ENCODE data around the gene SRP68. TPM values are rescaled to one million over a fixed set of nuclear protein-coding genes. Genes with fewer than 3 reads are reported as not detected.
A peak's percentile ranks its signal among the peaks of the same experiment; 100 is the strongest.

SRP68 gene
- total RNA-seq, 1 donor from 2014 or later = 48.4 TPM

DNA sequence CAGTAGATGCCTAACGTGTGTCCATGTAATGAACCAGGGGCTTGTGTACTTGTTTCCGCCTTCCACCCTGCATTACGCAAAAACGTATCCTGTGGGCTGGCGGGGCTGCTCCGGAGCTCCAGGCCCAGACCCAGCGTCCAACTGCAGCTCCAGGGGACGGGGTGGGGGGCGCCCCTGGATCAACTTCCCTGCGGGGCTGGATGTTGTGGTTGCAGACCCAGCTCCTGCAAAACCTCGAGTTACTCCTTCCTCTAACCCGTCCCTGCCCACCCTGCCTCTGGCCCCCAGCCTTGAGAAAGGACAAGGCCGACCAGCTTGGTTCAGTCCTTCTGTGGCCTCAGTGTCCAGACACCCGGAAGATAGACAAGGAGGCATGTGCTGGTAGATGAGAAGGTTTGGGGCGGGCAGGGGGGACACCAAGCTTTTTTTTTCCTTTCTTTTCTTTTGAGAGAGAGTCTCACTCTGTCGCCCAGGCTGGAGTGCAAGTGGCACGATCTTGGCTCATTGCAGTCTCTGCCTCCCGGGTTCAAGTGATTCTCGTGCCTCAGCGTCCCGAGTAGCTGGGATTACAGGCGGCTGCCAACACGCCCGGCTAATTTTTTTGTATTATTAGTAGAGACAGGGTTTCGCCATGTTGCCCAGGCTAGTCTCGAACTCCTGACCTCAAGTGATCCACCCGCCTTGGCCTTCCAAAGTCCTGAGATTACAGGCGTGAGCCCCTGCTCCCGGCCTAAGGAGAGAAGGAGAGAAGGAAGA, 32.0 kb upstream of the SRP68 start:
- peak overlapping the region; percentile 98 for H3K4me3 Mint-ChIP-seq (ENCODE audit: unreplicated experiment)

DNA sequence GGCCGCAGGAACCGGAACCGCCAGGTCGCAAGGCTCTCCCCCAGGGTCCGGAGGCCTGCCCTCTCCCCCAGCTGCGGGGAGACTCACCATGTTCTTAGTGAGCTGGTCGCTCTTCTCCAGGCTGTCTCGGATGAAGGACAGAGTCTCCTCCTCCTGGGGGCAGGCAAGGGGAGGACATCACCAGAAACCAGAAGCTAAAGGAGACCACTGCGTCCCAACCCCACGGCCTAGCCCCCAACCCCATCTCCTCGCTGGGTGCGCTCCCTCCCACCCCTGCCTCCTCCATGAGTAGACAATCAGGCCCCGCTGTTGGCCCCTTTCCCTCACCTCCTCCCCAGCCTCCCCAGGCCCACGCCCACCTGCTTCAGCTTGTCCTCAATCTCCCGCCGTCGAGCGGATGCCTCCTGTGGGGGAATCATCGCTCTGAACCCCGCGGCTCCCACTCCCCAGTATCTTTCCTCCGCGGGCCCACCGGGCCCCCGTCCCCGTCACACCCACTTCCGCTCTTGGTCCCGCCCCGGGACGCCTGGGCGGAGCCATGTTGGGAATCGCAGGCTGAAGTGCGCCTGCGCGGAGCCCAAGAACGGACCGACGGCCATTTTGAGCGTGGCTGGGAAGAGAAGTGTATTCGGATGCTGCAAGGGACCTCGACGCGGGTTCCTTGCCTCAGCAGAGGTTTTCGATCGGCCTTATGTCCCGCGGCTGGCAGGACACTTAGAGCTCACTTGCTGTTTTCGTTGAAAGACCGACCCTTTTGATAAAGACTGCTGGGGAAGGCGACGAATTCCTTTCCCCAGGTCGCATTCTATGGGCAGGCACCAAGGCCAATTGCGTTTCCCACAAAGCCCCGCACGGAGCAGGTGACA, 31.2 kb upstream of the SRP68 start, which contains the start of gene EXOC7:
EXOC7 (minus strand) TSS at position 514 of the 866 bp plus-strand sequence; CDS start at position 419, 95 bp downstream.
- H3K27me3 Mint-ChIP-seq (ENCODE audit: unreplicated experiment) = no peaks in the 10 kb centered on the region
- peaks cover 2% of the 10 kb centered on the region for H3K9me3 Mint-ChIP-seq (ENCODE audit: unreplicated experiment)
- peaks cover 5% of the 10 kb centered on the region for H3K36me3 Mint-ChIP-seq (ENCODE audit: unreplicated experiment)
- TF ChIP-seq, protein P1, sequence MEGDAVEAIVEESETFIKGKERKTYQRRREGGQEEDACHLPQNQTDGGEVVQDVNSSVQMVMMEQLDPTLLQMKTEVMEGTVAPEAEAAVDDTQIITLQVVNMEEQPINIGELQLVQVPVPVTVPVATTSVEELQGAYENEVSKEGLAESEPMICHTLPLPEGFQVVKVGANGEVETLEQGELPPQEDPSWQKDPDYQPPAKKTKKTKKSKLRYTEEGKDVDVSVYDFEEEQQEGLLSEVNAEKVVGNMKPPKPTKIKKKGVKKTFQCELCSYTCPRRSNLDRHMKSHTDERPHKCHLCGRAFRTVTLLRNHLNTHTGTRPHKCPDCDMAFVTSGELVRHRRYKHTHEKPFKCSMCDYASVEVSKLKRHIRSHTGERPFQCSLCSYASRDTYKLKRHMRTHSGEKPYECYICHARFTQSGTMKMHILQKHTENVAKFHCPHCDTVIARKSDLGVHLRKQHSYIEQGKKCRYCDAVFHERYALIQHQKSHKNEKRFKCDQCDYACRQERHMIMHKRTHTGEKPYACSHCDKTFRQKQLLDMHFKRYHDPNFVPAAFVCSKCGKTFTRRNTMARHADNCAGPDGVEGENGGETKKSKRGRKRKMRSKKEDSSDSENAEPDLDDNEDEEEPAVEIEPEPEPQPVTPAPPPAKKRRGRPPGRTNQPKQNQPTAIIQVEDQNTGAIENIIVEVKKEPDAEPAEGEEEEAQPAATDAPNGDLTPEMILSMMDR (IDR thresholded peaks at IDR 0.05; ENCODE audit: partially characterized antibody, unreplicated experiment) = no peak
- peaks cover 3% of the 10 kb centered on the region for H3K4me1 Mint-ChIP-seq (ENCODE audit: low read depth, unreplicated experiment)
- peak within 1 kb of the TSS; percentile 98 for H3K4me3 Mint-ChIP-seq (ENCODE audit: unreplicated experiment)
- H3K27ac Mint-ChIP-seq (ENCODE audit: unreplicated experiment) = peak within 1 kb of the TSS; percentile 99
- peak; percentile 94 for DNase-seq

More for the DNA sequence above, 32.0 kb upstream of the SRP68 start:
- DNase-seq = no peak
- Mint-ChIP-seq H3K4me1 (ENCODE audit: low read depth, unreplicated experiment) (peaks cover 3% of the 10 kb centered on the region), H3K27ac (ENCODE audit: unreplicated experiment) (no peak overlapping the region), H3K36me3 (ENCODE audit: unreplicated experiment) (peaks cover 5% of the 10 kb centered on the region), H3K27me3 (ENCODE audit: unreplicated experiment) (no peaks in the 10 kb centered on the region), H3K9me3 (ENCODE audit: unreplicated experiment) (peaks cover 2% of the 10 kb centered on the region)
- TF ChIP-seq, protein P1 (IDR thresholded peaks at IDR 0.05; ENCODE audit: partially characterized antibody, unreplicated experiment) = no peak

DNA sequence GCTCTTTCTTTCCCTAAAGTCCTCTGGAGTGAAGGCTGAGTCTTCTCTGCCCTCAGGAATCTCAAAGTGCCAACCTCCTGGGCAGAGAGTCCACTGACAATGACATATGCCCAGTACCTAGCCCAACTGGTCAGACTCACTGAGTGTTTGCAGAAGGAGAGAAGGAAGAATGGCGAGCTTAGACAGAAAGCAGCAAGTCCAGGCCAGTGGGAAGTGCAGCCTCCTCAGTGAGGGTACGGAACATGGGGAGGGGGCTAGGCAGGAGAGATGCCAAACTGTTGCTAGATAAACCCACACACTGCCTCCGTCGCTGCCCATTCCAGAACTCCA, 30.6 kb upstream of the SRP68 start:
- Mint-ChIP-seq H3K27me3 (ENCODE audit: unreplicated experiment) (no peaks in the 10 kb centered on the region), H3K9me3 (ENCODE audit: unreplicated experiment) (peaks cover 2% of the 10 kb centered on the region), H3K36me3 (ENCODE audit: unreplicated experiment) (peaks cover 5% of the 10 kb centered on the region), H3K4me3 (ENCODE audit: unreplicated experiment) (peak overlapping the region; percentile 98), H3K27ac (ENCODE audit: unreplicated experiment) (peak overlapping the region; percentile 99), H3K4me1 (ENCODE audit: low read depth, unreplicated experiment) (peaks cover 3% of the 10 kb centered on the region)
- TF ChIP-seq, protein P1 (IDR thresholded peaks at IDR 0.05; ENCODE audit: partially characterized antibody, unreplicated experiment) = no peak
- no peak for DNase-seq

DNA sequence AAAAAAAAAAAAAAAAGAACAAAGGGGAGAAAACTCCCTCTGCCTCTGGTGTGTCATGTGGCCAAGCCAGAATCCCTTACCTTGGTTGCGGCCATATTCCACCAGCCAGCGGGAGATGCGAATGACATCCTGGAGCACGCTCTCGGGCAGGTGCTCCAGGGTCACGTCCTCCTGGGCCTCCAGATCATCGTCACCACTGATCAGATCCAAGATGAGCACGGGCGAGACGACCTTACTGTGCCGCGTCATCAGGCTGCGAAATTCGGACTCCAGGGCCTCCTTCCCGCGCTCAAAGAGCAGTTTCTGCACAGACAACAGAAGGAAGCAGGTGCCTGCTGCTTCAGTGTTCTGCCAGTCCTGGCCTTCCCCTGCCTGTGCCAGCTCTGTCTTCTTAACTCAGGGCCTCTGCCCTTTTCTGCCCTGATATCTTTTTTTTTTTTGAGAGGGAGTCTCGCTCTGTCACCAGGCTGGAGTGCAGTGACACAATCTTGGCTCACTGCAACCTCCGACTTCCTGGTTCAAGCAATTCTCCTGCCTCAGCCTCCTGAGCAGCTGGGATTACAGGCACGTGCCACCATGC, 25.5 kb upstream of the SRP68 start:
- no peak for DNase-seq
- Mint-ChIP-seq H3K27ac (ENCODE audit: unreplicated experiment) (no peak overlapping the region), H3K36me3 (ENCODE audit: unreplicated experiment) (peaks cover 5% of the 10 kb centered on the region), H3K4me3 (ENCODE audit: unreplicated experiment) (no peak overlapping the region), H3K27me3 (ENCODE audit: unreplicated experiment) (peaks cover 3% of the 10 kb centered on the region), H3K4me1 (ENCODE audit: low read depth, unreplicated experiment) (peaks cover 2% of the 10 kb centered on the region), H3K9me3 (ENCODE audit: unreplicated experiment) (no peaks in the 10 kb centered on the region)
- TF ChIP-seq, protein P1 (IDR thresholded peaks at IDR 0.05; ENCODE audit: partially characterized antibody, unreplicated experiment) = no peak
